ENCODE measurements around the gene SEPTIN5.

- TF ChIP-seq CTCF (conservative IDR thresholded peaks at IDR 0.05; ENCODE audit: low read depth in 2 of 2) (no peak), POLR2AphosphoS5 (IDR thresholded peaks at IDR 0.05; ENCODE audit: low read depth) (no peak), EZH2 (IDR thresholded peaks at IDR 0.05; ENCODE audit: low read depth, unreplicated experiment) (no peak), EZH2phosphoT487 (IDR thresholded peaks at IDR 0.05; ENCODE audit: unreplicated experiment) (no peak)
These were observed 1.9 kb downstream of the SEPTIN5 start for GRCh38 chr22:19716041-19716828.
